ENCODE results near the gene CD200R1L. TPM values are rescaled to one million over a fixed set of nuclear protein-coding genes. Genes with fewer than 3 reads are reported as not detected.

CD200R1L gene
- total RNA-seq, 1 donor from 2014 or later: not detected

GRCh38 chr3:112779011-112779410, 67.7 kb downstream of the CD200R1L start:
- H3K9me3 Mint-ChIP-seq: no peaks in the 10 kb centered on the region
- no peak overlapping the region for H3K4me3 Mint-ChIP-seq (ENCODE audit: low read depth)
- intact Hi-C loops (cut with micrococcal nuclease): loop anchor here (10.0 kb wide), 1 partner anchor 104 kb away; no protein-coding TSS in a partner anchor
- H3K36me3 Mint-ChIP-seq (ENCODE audit: low read depth): no peaks in the 10 kb centered on the region
- no peak overlapping the region for H3K27ac Mint-ChIP-seq
- no peak for DNase-seq (ENCODE audit: low spot score)
- H3K27me3 Mint-ChIP-seq (ENCODE audit: low read depth): peaks cover 16% of the 10 kb centered on the region
- peaks cover 16% of the 10 kb centered on the region for H3K4me1 Mint-ChIP-seq (ENCODE audit: low read depth)

- intact Hi-C loops (cut with micrococcal nuclease): loop anchor here (10.0 kb wide), 1 partner anchor 104 kb away; no protein-coding TSS in a partner anchor
- Mint-ChIP-seq H3K27me3 (ENCODE audit: low read depth) (peaks cover 16% of the 10 kb centered on the region), H3K4me1 (ENCODE audit: low read depth) (peaks cover 19% of the 10 kb centered on the region), H3K27ac (no peak overlapping the region), H3K4me3 (ENCODE audit: low read depth) (no peak overlapping the region), H3K9me3 (no peaks in the 10 kb centered on the region), H3K36me3 (ENCODE audit: low read depth) (no peaks in the 10 kb centered on the region)
- no peak for DNase-seq (ENCODE audit: low spot score)
Measured at GRCh38 chr3:112778353-112778948, 68.2 kb downstream of the CD200R1L start.

- DNase-seq (ENCODE audit: low spot score): no peak
- no peak overlapping the region for H3K4me3 Mint-ChIP-seq (ENCODE audit: low read depth)
- intact Hi-C loops (cut with micrococcal nuclease): loop anchor here (10.0 kb wide), 1 partner anchor 103 kb away; no protein-coding TSS in a partner anchor
- H3K4me1 Mint-ChIP-seq (ENCODE audit: low read depth): peaks cover 19% of the 10 kb centered on the region
- no peak overlapping the region for H3K27ac Mint-ChIP-seq
- H3K27me3 Mint-ChIP-seq (ENCODE audit: low read depth): peaks cover 16% of the 10 kb centered on the region
- H3K9me3 Mint-ChIP-seq: no peaks in the 10 kb centered on the region
- no peaks in the 10 kb centered on the region for H3K36me3 Mint-ChIP-seq (ENCODE audit: low read depth)
Measured at GRCh38 chr3:112777811-112778210, 68.9 kb downstream of the CD200R1L start.

- intact Hi-C loops (cut with micrococcal nuclease): loop anchor here (10.0 kb wide), 1 partner anchor 102 kb away; no protein-coding TSS in a partner anchor
- Mint-ChIP-seq H3K27me3 (ENCODE audit: low read depth) (peaks cover 15% of the 10 kb centered on the region), H3K27ac (no peak overlapping the region), H3K4me3 (ENCODE audit: low read depth) (no peak overlapping the region), H3K4me1 (ENCODE audit: low read depth) (peaks cover 22% of the 10 kb centered on the region), H3K9me3 (no peaks in the 10 kb centered on the region), H3K36me3 (ENCODE audit: low read depth) (no peaks in the 10 kb centered on the region)
- no peak for DNase-seq (ENCODE audit: low spot score)
Measured at GRCh38 chr3:112776836-112777235, 69.8 kb downstream of the CD200R1L start.

- no peak for DNase-seq (ENCODE audit: low spot score)
- Mint-ChIP-seq H3K27ac (no peak overlapping the region), H3K4me1 (ENCODE audit: low read depth) (peaks cover 25% of the 10 kb centered on the region), H3K9me3 (no peaks in the 10 kb centered on the region), H3K4me3 (ENCODE audit: low read depth) (no peak overlapping the region), H3K36me3 (ENCODE audit: low read depth) (no peaks in the 10 kb centered on the region), H3K27me3 (ENCODE audit: low read depth) (peaks cover 8% of the 10 kb centered on the region)
- intact Hi-C loops (cut with micrococcal nuclease): loop anchor here (10.0 kb wide), 1 partner anchor 101 kb away; no protein-coding TSS in a partner anchor
Measured at GRCh38 chr3:112776000-112776399, 70.7 kb downstream of the CD200R1L start.

- intact Hi-C loops (cut with micrococcal nuclease): loop anchor here (10.0 kb wide), 1 partner anchor 100 kb away; no protein-coding TSS in a partner anchor
- no peak overlapping the region for H3K27ac Mint-ChIP-seq
- H3K4me3 Mint-ChIP-seq (ENCODE audit: low read depth): no peak overlapping the region
Measured at GRCh38 chr3:112775011-112775742, 71.5 kb downstream of the CD200R1L start.

GRCh38 chr3:112774293-112774926, 72.3 kb downstream of the CD200R1L start:
- no peak for DNase-seq (ENCODE audit: low spot score)
- Mint-ChIP-seq H3K9me3 (no peaks in the 10 kb centered on the region), H3K4me1 (ENCODE audit: low read depth) (peaks cover 37% of the 10 kb centered on the region), H3K27me3 (ENCODE audit: low read depth) (peaks cover 3% of the 10 kb centered on the region), H3K27ac (no peak overlapping the region), H3K4me3 (ENCODE audit: low read depth) (no peak overlapping the region), H3K36me3 (ENCODE audit: low read depth) (no peaks in the 10 kb centered on the region)
- intact Hi-C loops (cut with micrococcal nuclease): loop anchor here (5.0 to 10.0 kb wide), 2 partner anchors 37 to 100 kb away; no protein-coding TSS in a partner anchor

More at GRCh38 chr3:112775011-112775742, 71.5 kb downstream of the CD200R1L start:
- H3K9me3 Mint-ChIP-seq: no peaks in the 10 kb centered on the region
- peaks cover 31% of the 10 kb centered on the region for H3K4me1 Mint-ChIP-seq (ENCODE audit: low read depth)
- H3K27me3 Mint-ChIP-seq (ENCODE audit: low read depth): peaks cover 5% of the 10 kb centered on the region
- DNase-seq (ENCODE audit: low spot score): no peak
- H3K36me3 Mint-ChIP-seq (ENCODE audit: low read depth): no peaks in the 10 kb centered on the region

- H3K4me1 Mint-ChIP-seq (ENCODE audit: low read depth): peaks cover 37% of the 10 kb centered on the region
- H3K36me3 Mint-ChIP-seq (ENCODE audit: low read depth): no peaks in the 10 kb centered on the region
- peaks cover 2% of the 10 kb centered on the region for H3K27me3 Mint-ChIP-seq (ENCODE audit: low read depth)
- no peak overlapping the region for H3K27ac Mint-ChIP-seq
- intact Hi-C loops (cut with micrococcal nuclease): loop anchor here (5.0 to 10.0 kb wide), 2 partner anchors 37 to 99 kb away; no protein-coding TSS in a partner anchor
- H3K4me3 Mint-ChIP-seq (ENCODE audit: low read depth): no peak overlapping the region
- H3K9me3 Mint-ChIP-seq: no peaks in the 10 kb centered on the region
- peak; percentile 13 for DNase-seq (ENCODE audit: low spot score)
Measured at GRCh38 chr3:112773864-112774263, 72.8 kb downstream of the CD200R1L start.

GRCh38 chr3:112770951-112771350, 75.7 kb downstream of the CD200R1L start:
- no peaks in the 10 kb centered on the region for H3K36me3 Mint-ChIP-seq (ENCODE audit: low read depth)
- peaks cover 36% of the 10 kb centered on the region for H3K4me1 Mint-ChIP-seq (ENCODE audit: low read depth)
- intact Hi-C loops (cut with micrococcal nuclease): loop anchor here (1.0 to 10.0 kb wide), 3 partner anchors 34 to 202 kb away; no protein-coding TSS in a partner anchor
- H3K27me3 Mint-ChIP-seq (ENCODE audit: low read depth): peaks cover 2% of the 10 kb centered on the region
- DNase-seq (ENCODE audit: low spot score): no peak
- H3K9me3 Mint-ChIP-seq: no peaks in the 10 kb centered on the region
- H3K4me3 Mint-ChIP-seq (ENCODE audit: low read depth): no peak overlapping the region
- H3K27ac Mint-ChIP-seq: peak overlapping the region; percentile 23

GRCh38 chr3:112770032-112770626, 76.5 kb downstream of the CD200R1L start:
- Mint-ChIP-seq H3K4me3 (ENCODE audit: low read depth) (no peak overlapping the region), H3K9me3 (no peaks in the 10 kb centered on the region), H3K27me3 (ENCODE audit: low read depth) (peaks cover 4% of the 10 kb centered on the region), H3K4me1 (ENCODE audit: low read depth) (peaks cover 32% of the 10 kb centered on the region), H3K36me3 (ENCODE audit: low read depth) (no peaks in the 10 kb centered on the region), H3K27ac (peak overlapping the region; percentile 12)
- no peak for DNase-seq (ENCODE audit: low spot score)
- intact Hi-C loops (cut with micrococcal nuclease): loop anchor here (5.0 to 10.0 kb wide), 2 partner anchors 33 to 95 kb away; no protein-coding TSS in a partner anchor

- Mint-ChIP-seq H3K27me3 (ENCODE audit: low read depth) (peaks cover 3% of the 10 kb centered on the region), H3K9me3 (no peaks in the 10 kb centered on the region), H3K27ac (peak overlapping the region; percentile 12), H3K4me1 (ENCODE audit: low read depth) (peaks cover 28% of the 10 kb centered on the region), H3K36me3 (ENCODE audit: low read depth) (no peaks in the 10 kb centered on the region), H3K4me3 (ENCODE audit: low read depth) (no peak overlapping the region)
- DNase-seq (ENCODE audit: low spot score): no peak
- intact Hi-C loops (cut with micrococcal nuclease): no loop called here
Measured at GRCh38 chr3:112769286-112769978, 77.2 kb downstream of the CD200R1L start.

- peaks cover 3% of the 10 kb centered on the region for H3K27me3 Mint-ChIP-seq (ENCODE audit: low read depth)
- intact Hi-C loops (cut with micrococcal nuclease): no loop called here
- no peaks in the 10 kb centered on the region for H3K36me3 Mint-ChIP-seq (ENCODE audit: low read depth)
- no peaks in the 10 kb centered on the region for H3K9me3 Mint-ChIP-seq
- H3K4me3 Mint-ChIP-seq (ENCODE audit: low read depth): no peak overlapping the region
- no peak for DNase-seq (ENCODE audit: low spot score)
- peaks cover 21% of the 10 kb centered on the region for H3K4me1 Mint-ChIP-seq (ENCODE audit: low read depth)
- H3K27ac Mint-ChIP-seq: no peak overlapping the region
Measured at GRCh38 chr3:112767777-112768176, 78.9 kb downstream of the CD200R1L start.
